ENCODE measurements around the gene KREMEN2.

- no peak for TF ChIP-seq CTCF (IDR thresholded peaks at IDR 0.05; ENCODE audit: poor library complexity)
- TF ChIP-seq EZH2 (IDR thresholded peaks at IDR 0.05; ENCODE audit: borderline replicate concordance) = no peak
Observed at GRCh38 chr16:2930236-2930635, 33.8 kb upstream of the KREMEN2 start.
